ENCODE results near the gene COL8A1.

DNA sequence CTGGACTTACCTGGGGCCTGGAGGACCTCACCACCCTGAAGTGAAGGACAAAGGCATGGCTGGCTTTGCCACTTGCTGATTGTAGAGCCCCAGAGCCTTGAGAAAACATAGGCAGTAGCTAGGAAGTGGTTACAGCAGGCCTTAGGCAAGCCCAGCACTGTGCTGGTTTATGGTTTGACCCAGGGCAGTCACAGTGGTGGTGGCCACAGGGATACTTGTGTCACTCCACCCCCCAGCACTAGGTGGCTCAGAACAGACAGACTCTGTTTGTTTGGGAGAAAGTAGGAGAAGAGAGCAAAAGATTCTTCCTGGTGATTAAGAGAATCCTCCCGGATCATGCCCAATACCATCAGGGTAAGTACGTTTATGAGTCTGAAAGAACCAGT lies 13.2 kb upstream of the COL8A1 start:
- TF ChIP-seq L3MBTL2 (conservative IDR thresholded peaks at IDR 0.05): no peak
- no peak for TF ChIP-seq FOXA1 (IDR thresholded peaks at IDR 0.05)
- TF ChIP-seq SP1 (IDR thresholded peaks at IDR 0.05): no peak
- no peak for TF ChIP-seq CTBP1 (IDR thresholded peaks at IDR 0.05; ENCODE audit: borderline replicate concordance)
- TF ChIP-seq BHLHE40 (IDR thresholded peaks at IDR 0.05; ENCODE audit: borderline replicate concordance): no peak
- no peak for TF ChIP-seq FOXK2 (IDR thresholded peaks at IDR 0.05)
- TF ChIP-seq, protein P1, sequence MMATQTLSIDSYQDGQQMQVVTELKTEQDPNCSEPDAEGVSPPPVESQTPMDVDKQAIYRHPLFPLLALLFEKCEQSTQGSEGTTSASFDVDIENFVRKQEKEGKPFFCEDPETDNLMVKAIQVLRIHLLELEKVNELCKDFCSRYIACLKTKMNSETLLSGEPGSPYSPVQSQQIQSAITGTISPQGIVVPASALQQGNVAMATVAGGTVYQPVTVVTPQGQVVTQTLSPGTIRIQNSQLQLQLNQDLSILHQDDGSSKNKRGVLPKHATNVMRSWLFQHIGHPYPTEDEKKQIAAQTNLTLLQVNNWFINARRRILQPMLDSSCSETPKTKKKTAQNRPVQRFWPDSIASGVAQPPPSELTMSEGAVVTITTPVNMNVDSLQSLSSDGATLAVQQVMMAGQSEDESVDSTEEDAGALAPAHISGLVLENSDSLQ (IDR thresholded peaks at IDR 0.05): no peak
- TF ChIP-seq TARDBP (IDR thresholded peaks at IDR 0.05): no peak
- TF ChIP-seq HDGF (IDR thresholded peaks at IDR 0.05; ENCODE audit: borderline replicate concordance): no peak
